Measurements from ENCODE around the gene CCNB1.

CCNB1 gene

DNA sequence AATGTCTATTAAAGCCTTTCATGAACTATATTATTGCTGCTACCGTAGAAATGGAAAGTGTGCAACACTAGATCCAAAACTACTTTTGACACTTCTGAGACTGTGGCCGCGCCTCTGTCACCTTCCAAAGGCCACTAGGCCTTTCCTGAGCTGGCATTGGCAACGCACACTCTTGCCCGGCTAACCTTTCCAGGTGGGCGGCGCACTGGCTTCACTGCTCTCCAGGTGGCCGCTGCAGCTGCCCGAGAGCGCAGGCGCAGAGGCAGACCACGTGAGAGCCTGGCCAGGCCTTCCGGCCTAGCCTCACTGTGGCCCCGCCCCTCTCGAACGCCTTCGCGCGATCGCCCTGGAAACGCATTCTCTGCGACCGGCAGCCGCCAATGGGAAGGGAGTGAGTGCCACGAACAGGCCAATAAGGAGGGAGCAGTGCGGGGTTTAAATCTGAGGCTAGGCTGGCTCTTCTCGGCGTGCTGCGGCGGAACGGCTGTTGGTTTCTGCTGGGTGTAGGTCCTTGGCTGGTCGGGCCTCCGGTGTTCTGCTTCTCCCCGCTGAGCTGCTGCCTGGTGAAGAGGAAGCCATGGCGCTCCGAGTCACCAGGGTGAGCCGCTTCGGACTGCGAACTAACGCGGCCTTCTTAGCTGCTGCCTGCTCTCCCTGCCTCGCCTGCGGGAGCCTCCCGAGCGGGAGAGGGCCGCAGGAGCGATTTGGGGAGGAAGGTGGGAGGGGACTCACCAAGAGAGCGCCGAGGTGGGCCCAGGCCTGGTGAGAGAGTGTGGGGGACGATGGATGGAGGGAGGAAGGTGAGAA is at the start of gene CCNB1:
CCNB1 (plus strand) TSS at position 465 of the 807 bp plus-strand sequence; CDS start at position 578, 113 bp downstream.
- H3K4me1 ChIP-seq (ENCODE audit: insufficient read depth, poor library complexity, severe bottlenecking) = peaks cover 17% of the 10 kb centered on the region
- peak; percentile 99 for ATAC-seq (ENCODE audit: low read depth)
- peak within 1 kb of the TSS; percentile 65 for H3K27ac ChIP-seq (ENCODE audit: poor library complexity, severe bottlenecking)
- H3K4me3 ChIP-seq (ENCODE audit: severe bottlenecking) = peak within 1 kb of the TSS; percentile 68
- H3K36me3 ChIP-seq (ENCODE audit: low read depth) = peaks cover 43% of the 10 kb centered on the region
- TF ChIP-seq, protein P1, sequence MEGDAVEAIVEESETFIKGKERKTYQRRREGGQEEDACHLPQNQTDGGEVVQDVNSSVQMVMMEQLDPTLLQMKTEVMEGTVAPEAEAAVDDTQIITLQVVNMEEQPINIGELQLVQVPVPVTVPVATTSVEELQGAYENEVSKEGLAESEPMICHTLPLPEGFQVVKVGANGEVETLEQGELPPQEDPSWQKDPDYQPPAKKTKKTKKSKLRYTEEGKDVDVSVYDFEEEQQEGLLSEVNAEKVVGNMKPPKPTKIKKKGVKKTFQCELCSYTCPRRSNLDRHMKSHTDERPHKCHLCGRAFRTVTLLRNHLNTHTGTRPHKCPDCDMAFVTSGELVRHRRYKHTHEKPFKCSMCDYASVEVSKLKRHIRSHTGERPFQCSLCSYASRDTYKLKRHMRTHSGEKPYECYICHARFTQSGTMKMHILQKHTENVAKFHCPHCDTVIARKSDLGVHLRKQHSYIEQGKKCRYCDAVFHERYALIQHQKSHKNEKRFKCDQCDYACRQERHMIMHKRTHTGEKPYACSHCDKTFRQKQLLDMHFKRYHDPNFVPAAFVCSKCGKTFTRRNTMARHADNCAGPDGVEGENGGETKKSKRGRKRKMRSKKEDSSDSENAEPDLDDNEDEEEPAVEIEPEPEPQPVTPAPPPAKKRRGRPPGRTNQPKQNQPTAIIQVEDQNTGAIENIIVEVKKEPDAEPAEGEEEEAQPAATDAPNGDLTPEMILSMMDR (IDR thresholded peaks at IDR 0.05; ENCODE audit: poor library complexity, severe bottlenecking) = peak; percentile 10
- no peaks in the 10 kb centered on the region for H3K27me3 ChIP-seq (ENCODE audit: insufficient read depth, poor library complexity, severe bottlenecking)
- peak; percentile 99 for DNase-seq (ENCODE audit: low spot score)
- H3K9me3 ChIP-seq (ENCODE audit: severe bottlenecking) = no peaks in the 10 kb centered on the region

DNA sequence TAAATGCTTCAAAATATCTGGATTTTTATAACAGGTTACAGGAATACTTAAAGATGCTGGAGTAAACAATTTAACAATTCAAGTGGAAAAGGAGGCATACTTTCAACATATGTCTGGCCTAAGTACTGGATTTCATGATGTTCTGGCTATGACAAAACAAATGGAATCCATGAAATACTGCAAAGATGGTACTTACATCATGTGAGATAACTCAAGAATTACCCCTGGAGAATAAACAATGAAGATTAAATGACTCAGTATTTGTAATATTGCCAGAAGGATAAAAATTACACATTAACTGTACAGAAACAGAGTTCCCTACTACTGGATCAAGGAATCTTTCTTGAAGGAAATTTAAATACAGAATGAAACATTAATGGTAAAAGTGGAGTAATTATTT is 37.5 kb upstream of the CCNB1 start:
- H3K36me3 ChIP-seq (ENCODE audit: low read depth) = peaks cover 59% of the 10 kb centered on the region
- H3K9me3 ChIP-seq (ENCODE audit: severe bottlenecking) = no peaks in the 10 kb centered on the region
- no peaks in the 10 kb centered on the region for H3K4me1 ChIP-seq (ENCODE audit: insufficient read depth, poor library complexity, severe bottlenecking)
- H3K4me3 ChIP-seq (ENCODE audit: severe bottlenecking) = no peak overlapping the region
- DNase-seq (ENCODE audit: low spot score) (no peak), ATAC-seq (ENCODE audit: low read depth) (peak; percentile 58; the same call in 2 of the 3 replicates)
- no peak overlapping the region for H3K27ac ChIP-seq (ENCODE audit: poor library complexity, severe bottlenecking)
- no peaks in the 10 kb centered on the region for H3K27me3 ChIP-seq (ENCODE audit: insufficient read depth, poor library complexity, severe bottlenecking)
- TF ChIP-seq, protein P1 (IDR thresholded peaks at IDR 0.05; ENCODE audit: poor library complexity, severe bottlenecking) = no peak

DNA sequence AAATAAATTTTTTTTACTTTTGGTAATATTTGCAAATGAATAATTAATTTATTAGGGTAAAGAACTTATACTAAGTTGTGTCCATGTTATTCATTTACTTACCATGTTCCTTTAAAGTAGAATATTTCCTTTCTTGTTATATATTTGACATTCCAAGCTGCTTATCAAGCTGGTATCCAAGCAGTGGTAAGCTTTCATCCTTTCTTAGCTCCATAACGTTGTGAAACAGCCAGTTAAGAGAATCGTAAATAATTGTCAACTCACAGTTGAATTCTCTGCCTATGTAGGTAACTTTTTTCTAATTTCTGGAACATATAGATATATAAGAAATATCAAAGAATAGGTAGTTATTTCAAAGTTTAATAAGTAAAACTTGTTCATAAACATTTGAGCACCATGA is 36.7 kb upstream of the CCNB1 start:
- Histone ChIP-seq H3K36me3 (ENCODE audit: low read depth) (peaks cover 51% of the 10 kb centered on the region), H3K9me3 (ENCODE audit: severe bottlenecking) (no peaks in the 10 kb centered on the region), H3K4me3 (ENCODE audit: severe bottlenecking) (no peak overlapping the region), H3K4me1 (ENCODE audit: insufficient read depth, poor library complexity, severe bottlenecking) (no peaks in the 10 kb centered on the region), H3K27ac (ENCODE audit: poor library complexity, severe bottlenecking) (no peak overlapping the region), H3K27me3 (ENCODE audit: insufficient read depth, poor library complexity, severe bottlenecking) (no peaks in the 10 kb centered on the region)
- ATAC-seq (ENCODE audit: low read depth) = no peak
- no peak for DNase-seq (ENCODE audit: low spot score)
- TF ChIP-seq, protein P1 (IDR thresholded peaks at IDR 0.05; ENCODE audit: poor library complexity, severe bottlenecking) = no peak

DNA sequence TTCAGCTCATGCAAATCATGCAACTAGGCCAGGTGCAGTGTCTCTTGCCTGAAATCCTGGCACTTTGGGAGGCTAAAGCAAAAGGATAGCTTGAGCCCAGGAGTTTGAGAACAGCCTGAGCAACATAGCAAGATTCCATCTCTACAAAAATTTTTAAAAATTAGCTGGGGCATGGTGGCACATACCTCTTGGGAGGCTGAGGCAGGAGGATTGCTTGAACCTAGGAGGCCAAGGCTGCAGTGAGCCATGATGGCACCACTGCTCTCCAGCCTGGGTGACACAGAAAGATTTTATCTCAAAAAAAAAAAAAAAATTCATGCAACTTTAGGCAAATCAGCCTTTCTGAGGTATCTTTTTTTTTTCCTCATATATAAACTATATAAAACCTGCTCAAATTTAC is 35.6 kb upstream of the CCNB1 start:
- ATAC-seq (ENCODE audit: low read depth) = no peak
- no peak for DNase-seq (ENCODE audit: low spot score)
- H3K27me3 ChIP-seq (ENCODE audit: insufficient read depth, poor library complexity, severe bottlenecking) = no peaks in the 10 kb centered on the region
- H3K36me3 ChIP-seq (ENCODE audit: low read depth) = peaks cover 45% of the 10 kb centered on the region
- H3K4me1 ChIP-seq (ENCODE audit: insufficient read depth, poor library complexity, severe bottlenecking) = no peaks in the 10 kb centered on the region
- no peak overlapping the region for H3K27ac ChIP-seq (ENCODE audit: poor library complexity, severe bottlenecking)
- H3K4me3 ChIP-seq (ENCODE audit: severe bottlenecking) = no peak overlapping the region
- TF ChIP-seq, protein P1 (IDR thresholded peaks at IDR 0.05; ENCODE audit: poor library complexity, severe bottlenecking) = no peak
- no peaks in the 10 kb centered on the region for H3K9me3 ChIP-seq (ENCODE audit: severe bottlenecking)

DNA sequence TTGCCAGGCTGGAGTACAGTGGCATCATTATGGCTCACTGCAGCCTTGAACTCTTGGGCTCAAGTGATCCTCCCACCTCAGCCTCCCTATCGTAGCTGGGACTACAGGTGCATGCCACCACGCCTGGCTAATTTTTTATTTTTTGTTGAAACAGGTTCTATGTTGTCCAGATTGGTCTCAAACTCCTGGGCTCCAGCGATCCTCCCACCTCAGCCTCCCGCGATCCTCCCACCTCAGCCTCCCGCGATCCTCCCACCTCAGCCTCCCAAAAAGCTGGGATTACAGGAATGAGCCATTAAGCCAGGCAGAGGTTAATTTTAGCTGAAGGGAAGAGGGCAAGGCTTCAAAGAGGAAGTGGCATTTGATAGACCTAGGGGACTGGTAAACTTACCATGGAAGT is 32.8 kb upstream of the CCNB1 start:
- no peaks in the 10 kb centered on the region for H3K27me3 ChIP-seq (ENCODE audit: insufficient read depth, poor library complexity, severe bottlenecking)
- H3K36me3 ChIP-seq (ENCODE audit: low read depth) = peaks cover 20% of the 10 kb centered on the region
- TF ChIP-seq, protein P1 (IDR thresholded peaks at IDR 0.05; ENCODE audit: poor library complexity, severe bottlenecking) = no peak
- no peak for DNase-seq (ENCODE audit: low spot score)
- H3K9me3 ChIP-seq (ENCODE audit: severe bottlenecking) = no peaks in the 10 kb centered on the region
- H3K27ac ChIP-seq (ENCODE audit: poor library complexity, severe bottlenecking) = no peak overlapping the region
- no peak for ATAC-seq (ENCODE audit: low read depth)
- no peaks in the 10 kb centered on the region for H3K4me1 ChIP-seq (ENCODE audit: insufficient read depth, poor library complexity, severe bottlenecking)
- H3K4me3 ChIP-seq (ENCODE audit: severe bottlenecking) = no peak overlapping the region

Data from RWPE2 (cell line).